HG03066 (cell line): Measurements from ENCODE around the gene JCHAIN.
A peak's percentile ranks its signal among the peaks of the same experiment; 100 is the strongest.
"Not testable (repeated sequence)": the region's sequence is repeated elsewhere in the genome, so short reads cannot be mapped to it uniquely, and the experiment has no call there.

Experiments used
- ATAC-seq: cut with Tn5 transposase; IDR thresholded peaks from one replicate; pipeline ENCODE4 v1.9.1; 2021; ENCODE audit warnings: low read depth; ENCODE audit not compliant: unreplicated experiment

JCHAIN gene

DNA sequence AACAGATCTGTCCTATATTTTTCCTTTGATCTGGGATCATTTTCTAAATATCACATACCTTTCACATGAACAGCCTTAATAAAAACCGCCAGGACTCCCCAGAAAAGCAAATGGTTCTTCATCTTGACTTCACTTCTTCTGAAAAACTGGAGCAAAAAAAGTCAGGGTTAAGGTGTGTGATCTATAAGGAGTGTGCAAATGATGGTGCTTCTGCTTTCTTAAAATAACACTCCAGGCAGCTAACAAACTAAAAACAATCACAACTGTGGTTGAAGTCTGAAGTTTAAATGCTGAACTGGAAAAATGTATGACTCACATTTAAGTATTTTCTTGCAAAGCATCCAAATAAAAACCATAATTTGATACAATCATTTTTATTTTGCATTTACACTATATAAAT, at the start of gene JCHAIN:
JCHAIN (minus strand) TSS at position 140 of the 400 bp plus-strand sequence; CDS start at position 122, 18 bp downstream.
- peak; percentile 60 for ATAC-seq

- ATAC-seq = no peak
Measured at GRCh38 chr4:70715097-70715496, 48.8 kb upstream of the JCHAIN start.

GRCh38 chr4:70714079-70714887, 48.0 kb upstream of the JCHAIN start:
- peak; percentile 45 for ATAC-seq

DNA sequence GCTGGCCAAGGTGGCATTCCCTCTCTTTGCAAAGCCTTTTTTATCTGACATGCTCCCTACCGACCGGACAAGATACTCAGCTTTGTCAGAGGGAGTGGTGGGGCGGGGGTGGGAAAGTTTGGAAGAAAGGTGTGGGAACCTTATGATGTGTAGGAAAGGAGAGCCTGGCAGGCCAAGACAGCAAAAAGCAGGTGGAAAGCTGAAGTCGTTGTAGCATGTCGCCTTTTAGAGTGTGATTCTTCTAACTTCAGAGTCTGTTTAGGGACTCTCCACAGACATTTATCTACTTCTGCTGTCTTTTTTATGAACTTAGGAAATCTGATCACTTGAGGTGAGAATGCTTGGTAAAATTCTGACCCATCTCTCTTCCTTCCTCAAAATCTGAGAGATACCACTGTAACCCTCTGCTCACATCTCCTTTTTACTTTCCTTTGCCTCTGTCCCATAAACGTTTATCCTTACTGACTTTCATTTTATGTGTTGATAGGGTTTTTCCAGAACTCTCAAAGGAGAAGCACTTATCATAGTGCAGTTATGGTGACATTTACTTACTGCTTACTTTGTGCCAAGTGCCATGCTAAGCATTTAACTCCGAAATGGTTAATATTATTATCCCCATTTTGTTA, 47.3 kb upstream of the JCHAIN start:
- peak; percentile 39 for ATAC-seq

GRCh38 chr4:70712604-70713452, 46.5 kb upstream of the JCHAIN start:
- no peak for ATAC-seq

DNA sequence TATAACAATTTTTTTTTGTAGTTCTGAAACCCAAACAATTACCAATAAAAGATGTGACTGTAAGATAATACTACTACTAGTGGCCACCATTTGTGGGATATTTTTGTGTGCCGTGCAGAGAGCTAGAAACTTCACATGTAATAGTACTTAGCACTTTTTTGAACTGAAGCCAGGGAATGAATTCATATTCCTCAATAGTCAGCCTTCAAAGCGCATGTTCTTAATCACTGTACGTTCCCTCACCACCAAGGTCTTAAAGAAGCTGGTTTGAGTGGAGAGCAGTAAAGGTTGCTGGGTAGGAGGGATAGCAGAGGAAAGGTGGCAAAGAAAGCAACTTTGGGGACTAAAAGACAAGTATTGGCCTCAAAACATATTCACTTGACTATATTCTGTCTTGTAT, 45.8 kb upstream of the JCHAIN start:
- ATAC-seq = no peak

- ATAC-seq = no peak
Measured at GRCh38 chr4:70711599-70711998, 45.3 kb upstream of the JCHAIN start.

GRCh38 chr4:70709611-70710205, 43.4 kb upstream of the JCHAIN start:
- ATAC-seq = no peak

DNA sequence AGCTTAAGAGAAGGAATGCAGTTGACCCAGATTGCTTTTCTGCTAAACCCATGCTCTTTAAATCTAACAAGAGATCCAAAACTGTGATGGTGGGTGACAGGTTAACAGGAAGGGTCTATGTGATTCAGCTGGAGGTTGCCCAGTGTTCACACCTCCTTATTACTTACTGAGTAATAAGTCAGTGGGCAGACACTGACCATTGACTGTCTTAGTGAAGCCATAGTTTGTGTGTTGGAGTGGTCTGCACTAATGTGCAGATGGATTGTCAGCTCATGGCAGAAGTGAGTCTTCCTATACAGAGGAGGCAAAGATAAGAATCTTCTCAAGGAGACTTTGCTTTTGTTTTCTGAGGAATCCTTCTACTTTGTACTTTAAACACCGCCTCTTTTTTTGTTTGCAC, 40.2 kb upstream of the JCHAIN start:
- no peak for ATAC-seq

GRCh38 chr4:70706044-70706461, 39.7 kb upstream of the JCHAIN start:
- no peak for ATAC-seq

DNA sequence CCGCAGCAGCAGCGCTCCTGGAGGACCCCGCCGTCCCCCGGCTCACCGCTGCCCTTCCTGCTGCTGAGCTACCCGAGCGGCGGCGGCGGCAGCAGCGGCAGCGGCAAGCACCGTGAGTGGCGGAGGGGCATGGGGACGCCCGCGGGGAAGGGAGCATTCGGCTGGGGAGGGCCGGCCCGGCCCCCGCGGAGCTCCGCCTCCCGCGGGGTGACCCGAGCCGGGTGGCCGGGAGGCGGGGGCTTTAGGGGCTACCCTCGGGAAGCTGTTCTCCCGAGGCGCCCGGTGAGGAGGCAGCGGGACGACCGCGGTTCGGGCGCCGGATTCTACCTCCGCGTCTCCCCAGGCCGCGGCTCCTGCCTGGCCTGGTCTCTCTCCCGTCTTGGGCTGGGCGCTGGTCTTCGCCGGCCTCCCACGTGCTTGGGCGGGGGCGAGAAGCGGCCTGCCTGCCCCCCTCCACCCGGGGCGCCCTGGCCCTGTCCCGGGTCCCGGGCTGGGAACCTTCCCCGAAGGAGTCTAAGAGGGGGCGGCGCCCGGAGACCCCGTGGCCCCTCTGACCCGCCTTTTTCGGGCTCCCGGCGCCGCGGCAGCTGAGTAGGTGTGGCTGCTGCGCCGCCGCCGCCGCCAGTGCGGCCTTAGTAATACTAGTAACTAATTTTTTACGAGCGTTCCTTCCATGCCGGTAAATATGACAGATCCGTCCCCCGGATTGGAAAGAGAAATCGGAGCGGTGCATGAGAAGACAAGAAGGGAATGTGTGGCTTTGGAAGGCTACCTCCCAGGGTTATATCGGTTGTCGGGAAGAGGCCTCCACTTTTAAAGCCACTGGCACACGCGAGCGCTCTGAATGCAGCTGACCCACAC, 39.1 kb upstream of the JCHAIN start:
- ATAC-seq = peak; percentile 54

- ATAC-seq = peak; percentile 30
Measured at GRCh38 chr4:70704931-70705182, 38.5 kb upstream of the JCHAIN start.

DNA sequence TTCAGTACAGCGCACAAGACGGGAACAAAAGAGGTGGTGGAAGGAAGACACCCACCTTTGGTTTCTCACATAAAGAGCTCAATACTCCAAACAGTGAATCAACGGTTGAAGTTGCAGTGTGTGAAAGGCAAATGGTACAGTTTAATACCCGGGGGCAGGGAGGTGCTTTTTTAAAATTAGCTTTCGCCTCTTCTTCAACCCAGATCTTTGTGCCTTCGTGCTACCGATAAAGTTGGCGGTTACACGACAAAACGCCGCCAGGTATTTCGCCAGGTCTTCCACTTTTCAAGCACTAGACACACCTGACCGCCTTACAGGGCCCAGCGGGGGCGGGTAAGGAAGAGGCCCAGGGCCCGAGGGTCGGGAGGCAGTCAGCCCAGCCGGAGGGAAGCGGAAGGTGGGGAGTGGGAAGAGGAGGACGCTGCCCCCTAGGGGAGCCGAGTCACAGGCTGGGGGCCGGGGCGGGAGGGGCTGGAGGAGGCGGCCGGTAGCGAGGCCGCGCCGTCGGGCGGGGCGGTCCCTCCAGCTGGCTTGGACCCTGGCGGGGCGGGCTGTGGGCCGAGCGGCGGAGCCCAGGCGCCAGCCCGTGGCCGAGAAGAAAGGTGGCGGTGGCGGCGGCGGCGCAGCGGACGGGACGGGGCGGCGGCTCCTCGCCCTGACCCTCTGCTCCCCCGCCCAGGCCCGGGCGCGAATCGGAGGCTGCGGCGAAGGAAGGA, 38.1 kb upstream of the JCHAIN start:
- peak; percentile 63 for ATAC-seq

DNA sequence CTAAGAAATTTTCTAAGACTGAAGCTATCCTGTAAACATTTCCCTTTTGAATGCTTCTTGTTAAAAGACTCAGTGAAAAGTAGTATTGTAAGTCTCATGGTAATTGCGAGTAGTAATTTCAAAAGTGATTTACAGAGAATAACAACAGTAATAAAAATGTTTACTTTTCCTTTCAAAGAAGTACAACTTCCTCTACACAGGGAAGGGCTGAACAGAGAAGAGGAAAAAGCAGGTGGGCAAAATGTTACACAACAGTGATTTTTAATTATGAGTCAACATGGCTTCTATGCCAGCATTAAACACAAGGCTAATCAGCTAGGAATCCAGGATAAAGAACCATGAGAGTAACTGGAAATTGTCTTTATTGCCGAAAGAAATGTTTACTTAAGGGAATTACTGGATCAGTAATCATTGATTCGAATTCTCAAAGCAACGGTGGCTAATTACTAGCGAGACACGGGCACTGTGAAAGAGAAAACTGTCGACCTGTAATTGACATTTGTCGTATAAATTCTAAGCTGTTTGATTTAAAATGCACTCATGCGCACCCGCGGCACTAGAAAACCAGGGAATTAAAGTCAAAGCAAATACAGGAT, 37.4 kb upstream of the JCHAIN start:
- no peak for ATAC-seq

DNA sequence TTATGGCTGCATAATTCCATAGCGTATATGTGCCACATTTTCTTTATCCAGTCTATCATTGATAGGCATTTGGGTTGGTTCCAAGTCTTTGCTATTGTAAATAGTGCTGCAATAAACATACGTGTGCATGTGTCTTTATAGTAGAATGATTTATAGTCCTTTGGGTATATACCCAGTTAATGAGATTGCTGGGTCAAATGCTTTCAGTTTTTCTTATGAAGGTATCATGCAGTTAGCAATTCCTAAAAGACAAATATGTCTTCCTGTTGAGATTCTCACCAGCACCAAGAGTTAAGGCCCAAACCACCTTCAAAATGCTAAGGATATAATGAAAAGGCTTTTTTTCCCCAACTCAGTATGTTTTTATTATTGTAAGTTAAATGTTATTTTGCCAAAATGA, 36.3 kb upstream of the JCHAIN start:
- not testable (repeated sequence) for ATAC-seq

- no peak for ATAC-seq
Measured at GRCh38 chr4:70701271-70701670, 35.0 kb upstream of the JCHAIN start.

DNA sequence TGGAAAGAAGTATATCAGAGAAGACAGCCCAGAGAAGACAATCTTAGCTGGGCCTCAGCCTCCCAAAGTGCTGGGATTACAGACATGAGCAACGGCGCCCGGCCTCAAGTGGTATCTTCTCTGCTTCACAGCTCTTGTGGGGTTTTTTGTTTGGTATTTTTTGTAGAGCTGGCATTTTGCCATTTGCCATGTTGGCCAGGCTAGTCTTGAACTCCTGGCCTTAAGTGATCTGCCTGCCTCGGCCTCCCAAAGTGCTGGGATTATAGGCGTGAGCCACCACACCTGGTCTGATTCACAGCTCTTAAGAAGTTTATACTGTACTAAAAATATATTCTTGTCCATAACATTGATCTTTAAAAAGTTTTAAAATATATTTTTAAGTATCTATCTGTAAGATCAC, 34.4 kb upstream of the JCHAIN start:
- no peak for ATAC-seq

- ATAC-seq = not testable (repeated sequence)
Measured at GRCh38 chr4:70698435-70698834, 32.1 kb upstream of the JCHAIN start.

- not testable (repeated sequence) for ATAC-seq
Measured at GRCh38 chr4:70694633-70695032, 28.3 kb upstream of the JCHAIN start.
